GM19468 (cell line): ENCODE measurements around the gene METTL24.
"Not testable (repeated sequence)": the region's sequence is repeated elsewhere in the genome, so short reads cannot be mapped to it uniquely, and the experiment has no call there.

ENCODE experiments used
- ATAC-seq: cut with Tn5 transposase; IDR thresholded peaks from one replicate; pipeline ENCODE4 v1.9.1; 2021; ENCODE audit warnings: mild to moderate bottlenecking, moderate library complexity, moderate number of reproducible peaks; ENCODE audit not compliant: unreplicated experiment; ENCODE audit errors: extremely low read depth

METTL24 gene

DNA sequence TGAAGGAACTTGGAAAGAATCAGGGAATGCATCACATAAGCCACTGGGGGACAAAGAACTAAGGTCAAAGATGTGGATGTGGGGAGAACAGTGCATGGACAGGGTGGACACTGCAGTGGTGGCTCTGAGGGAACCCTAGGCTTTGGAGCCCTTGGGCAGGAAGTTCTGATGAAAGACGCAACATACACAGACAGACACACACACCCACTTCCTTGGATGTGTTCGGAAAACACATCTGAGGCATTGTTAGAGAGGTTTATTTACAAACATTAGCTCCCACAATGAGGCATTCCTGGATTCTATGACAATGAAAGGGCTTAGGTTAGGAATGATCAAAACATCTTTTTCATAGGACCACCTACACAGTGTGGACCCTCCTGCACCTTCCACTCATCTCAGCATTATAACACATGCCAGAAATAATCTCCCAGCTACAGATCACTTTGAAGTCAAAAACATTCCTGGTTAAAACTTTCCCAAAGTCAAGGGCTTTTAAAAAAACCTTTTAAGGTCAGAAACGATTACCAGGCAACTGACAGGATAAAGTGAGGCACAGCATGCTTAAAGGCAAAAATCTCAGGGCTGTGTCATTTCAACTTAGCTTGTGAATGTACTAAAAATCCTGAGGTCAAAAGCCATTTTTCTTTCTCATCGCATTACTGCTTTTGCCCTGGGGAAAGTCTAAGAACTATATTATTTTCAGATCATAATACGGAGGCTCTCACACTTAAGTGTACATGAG, 6.4 kb upstream of the METTL24 start:
- no peak for ATAC-seq

DNA sequence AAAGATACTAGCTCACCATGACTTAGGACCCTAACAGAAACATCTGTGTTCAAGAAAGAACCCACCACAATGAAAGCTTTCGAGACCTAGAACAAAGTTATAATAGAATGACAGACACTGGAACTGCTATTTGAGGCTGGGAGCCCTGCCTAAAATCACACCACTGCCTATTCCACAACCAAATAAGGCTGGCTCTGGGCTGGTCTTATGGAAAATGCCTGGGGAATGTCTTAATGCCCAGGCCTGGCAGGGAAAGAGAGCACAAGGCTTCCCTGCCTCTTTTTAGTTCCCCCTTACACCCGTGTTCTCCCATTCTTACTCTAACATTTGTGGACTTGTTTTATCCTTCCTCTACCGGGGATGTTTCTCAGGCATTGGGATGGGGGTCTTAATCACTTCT, 5.6 kb upstream of the METTL24 start:
- no peak for ATAC-seq

DNA sequence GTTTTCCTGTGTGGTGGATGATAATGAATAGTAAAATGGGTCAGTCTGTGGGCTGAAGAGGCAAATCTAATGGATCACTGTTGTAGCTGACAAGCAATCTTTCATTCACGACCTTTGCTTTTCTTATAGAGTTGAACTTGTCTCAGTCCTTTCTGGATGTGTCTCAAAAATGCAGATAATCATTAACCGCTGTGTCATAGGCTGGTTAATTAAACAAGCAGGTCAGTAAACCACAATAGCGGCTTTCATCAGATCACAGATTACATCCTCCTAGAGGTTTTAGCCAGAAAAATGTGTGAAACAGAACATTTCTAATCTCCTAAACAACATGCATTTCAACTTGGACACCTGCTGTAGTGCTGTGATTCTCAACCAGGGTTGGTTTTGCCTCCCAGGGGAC, 2.5 kb upstream of the METTL24 start:
- ATAC-seq = no peak

DNA sequence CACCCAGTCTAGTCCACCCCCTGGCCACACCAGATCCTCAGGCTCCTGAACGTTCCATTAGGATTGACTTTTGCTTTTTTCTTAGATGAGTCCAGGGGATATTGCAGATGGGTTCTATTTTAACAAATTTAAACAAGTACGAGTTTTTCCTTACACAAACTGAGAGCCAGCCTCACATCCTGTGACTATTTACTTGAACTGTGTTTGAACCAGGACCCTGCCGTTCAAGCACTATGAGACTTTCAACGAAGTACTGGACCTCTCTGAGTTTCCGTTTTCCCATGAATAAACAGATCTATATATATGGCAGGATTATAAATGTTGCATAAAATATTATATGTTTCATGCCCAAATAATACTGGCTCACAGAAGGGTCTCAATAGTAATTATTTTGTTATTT, 1.4 kb upstream of the METTL24 start:
- no peak for ATAC-seq

DNA sequence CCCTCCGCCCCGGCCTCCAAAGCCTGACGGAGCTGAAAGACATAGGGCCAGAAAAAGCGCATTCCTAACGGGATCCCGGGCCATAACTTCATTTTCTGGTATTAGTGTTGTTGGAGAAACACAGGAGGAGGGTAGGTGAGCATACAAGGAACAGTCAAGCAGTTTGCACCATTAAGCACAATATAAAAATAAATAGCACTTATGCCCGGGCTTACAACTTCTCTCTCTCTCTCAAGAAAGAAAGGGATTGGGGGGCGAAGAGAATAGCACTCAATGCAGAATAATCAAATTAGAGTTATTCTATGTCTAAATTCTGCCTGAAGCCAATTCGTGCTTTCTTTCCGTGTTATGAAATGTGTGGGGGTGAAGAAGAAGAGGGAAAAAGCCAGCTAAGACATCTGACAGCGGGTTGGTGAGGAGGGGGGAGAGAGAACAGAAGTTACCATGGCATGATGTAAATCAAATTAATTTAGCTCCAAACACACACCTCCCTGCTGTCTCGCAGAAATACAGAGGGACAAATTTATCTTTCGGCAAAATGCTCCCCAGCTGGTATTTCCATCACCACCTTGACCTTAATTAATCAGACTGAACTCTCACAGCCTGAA, 508 bp upstream of the METTL24 start:
- ATAC-seq = no peak

DNA sequence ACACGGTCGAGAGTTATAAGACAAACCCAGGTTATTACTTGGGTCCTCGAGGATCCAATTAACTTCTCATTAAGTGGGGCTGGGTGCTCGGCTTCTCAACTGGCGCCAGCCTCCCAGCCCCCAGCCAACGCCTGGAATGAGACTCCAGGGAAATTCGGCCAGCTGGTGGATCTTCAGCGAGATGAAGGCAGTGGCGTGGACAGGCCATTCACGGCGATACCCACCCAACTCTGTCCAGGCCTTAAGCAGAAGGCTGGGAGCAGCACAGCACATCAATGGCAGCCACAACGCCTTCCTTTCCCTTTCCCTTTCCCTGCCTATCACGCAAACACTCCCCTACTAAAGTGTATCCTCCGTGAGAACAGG, 868 bp downstream of the METTL24 start:
- ATAC-seq = no peak

DNA sequence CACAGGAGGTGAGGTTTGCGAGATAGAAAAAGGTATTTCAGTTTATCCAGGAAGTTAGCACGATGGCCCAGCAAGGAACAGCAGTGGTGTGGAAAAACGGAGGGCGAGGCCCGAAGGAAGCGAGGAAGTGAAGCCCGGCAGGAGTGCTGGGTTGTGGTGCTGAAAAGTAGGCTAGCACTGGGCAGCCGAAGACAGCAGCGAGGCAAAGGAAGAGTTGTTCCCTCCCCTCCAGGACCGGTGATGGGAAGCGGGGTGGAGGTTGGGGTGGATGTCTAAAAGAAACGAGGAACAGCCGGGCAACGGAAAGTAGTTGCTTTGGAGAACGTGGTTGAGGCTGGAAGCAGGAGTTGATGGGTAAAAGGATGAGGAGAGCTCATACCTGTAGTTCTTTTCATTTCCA, 1.4 kb downstream of the METTL24 start:
- ATAC-seq = no peak

DNA sequence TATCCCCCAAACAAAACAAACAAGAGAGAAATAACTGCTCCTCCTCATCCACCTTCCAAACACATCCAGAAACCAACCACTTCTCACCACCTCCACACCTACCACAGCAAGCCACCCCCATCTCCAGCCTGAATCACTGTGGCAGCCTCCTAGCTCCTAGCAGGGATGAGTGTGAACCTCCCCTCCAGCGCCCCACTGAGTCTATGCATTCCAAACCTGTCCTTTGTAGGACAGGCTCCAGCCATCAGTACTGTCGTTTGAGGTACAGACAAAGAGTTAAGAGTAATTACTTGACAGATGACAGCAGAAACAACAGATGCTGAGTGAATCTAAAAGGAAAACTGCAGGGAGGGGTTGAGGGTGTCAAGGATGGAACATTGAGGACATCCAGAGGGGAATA, 2.4 kb downstream of the METTL24 start:
- no peak for ATAC-seq

DNA sequence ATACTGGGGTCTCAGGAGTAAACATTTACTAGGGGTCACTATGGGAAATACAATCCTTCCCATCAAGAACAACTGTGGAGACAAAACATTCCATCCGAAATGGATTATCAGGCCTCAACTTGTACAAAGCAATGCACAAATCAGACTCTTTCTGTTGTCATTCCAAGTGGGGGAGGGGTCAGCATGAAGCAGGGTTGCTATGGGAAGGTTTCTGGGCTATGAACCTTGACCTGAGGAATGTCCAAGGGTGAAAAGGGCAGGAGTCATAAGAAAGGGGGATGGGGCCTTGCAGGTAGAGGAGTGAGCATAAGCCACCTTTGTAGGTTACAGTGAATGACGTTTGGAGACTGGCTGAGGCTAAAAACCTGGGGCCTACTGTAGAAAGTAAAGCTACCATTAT, 3.1 kb downstream of the METTL24 start:
- no peak for ATAC-seq

DNA sequence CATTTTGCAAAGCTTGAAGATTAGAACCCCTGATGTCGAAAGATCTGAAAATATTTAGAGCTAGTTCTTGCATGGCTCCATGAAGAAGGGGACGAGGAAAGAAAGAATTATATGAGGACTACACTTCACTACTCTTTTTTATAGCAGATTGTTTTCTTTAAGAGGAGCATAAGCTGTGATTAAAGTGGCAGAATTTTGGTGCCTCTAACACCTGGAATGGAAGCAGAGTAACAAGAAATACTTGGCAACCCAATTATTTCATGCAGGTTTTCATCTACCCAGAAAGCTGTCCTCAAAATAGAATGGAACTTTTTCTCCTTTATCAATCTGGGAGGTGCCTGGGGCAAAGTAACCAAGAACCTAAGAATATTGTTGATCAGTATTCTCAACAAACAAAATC, 4.0 kb downstream of the METTL24 start:
- no peak for ATAC-seq

DNA sequence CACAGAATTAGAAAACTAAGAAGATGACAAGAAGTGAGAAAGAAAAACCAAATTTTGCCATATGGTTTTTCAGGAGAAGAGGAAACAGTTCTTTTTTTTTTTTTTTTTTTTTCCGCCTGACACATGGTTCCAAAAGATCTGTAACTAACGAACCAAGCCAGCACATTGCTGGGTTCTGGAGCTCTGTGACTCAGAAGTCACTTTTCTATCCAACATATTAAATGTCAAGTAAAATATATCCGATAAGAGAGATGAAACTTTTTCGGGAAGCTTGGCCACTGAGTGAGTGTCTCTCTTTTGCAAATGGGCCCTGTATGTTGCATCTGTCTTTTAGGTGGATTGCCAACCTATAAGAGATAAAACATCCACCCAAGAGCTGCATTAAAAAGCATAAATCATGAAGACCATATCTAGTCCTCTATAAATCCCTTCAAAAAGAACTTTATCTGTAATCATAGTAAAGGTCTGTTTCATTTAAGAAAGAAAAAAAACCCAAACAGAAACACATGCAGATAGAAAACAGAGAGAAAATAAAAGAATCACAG, 4.6 kb downstream of the METTL24 start:
- no peak for ATAC-seq

DNA sequence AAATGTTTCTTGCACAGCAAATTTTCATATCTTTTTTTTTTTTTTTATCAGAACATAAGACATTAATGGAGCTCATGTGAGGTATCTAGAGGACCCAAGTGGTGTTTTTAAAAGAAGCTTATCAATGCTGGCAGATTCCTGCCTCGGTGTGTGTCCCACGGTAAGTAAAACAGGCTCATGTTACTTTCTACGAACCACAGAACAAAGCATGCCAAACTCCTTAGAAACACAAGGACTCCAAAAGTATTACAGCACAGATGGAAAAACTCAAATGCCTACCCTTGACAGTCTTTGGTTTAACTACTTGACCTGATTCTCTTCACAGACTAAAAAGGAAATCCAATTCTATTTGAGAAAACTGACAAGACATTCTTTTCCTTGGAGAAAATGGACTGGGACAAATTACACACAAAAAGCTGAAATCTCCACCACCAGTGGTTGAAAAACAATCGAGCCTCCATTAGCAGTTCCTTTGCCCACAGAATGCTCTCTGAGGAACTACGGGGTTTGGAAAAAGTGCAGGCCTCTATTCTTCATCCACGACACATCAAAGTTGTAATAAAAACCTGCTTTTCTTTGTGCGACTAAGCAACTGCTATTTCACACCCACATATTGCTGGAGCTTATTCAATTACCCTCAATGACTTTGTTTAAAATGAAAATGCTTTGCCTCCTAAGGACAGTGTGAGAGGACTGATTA, 5.4 kb downstream of the METTL24 start:
- no peak for ATAC-seq

DNA sequence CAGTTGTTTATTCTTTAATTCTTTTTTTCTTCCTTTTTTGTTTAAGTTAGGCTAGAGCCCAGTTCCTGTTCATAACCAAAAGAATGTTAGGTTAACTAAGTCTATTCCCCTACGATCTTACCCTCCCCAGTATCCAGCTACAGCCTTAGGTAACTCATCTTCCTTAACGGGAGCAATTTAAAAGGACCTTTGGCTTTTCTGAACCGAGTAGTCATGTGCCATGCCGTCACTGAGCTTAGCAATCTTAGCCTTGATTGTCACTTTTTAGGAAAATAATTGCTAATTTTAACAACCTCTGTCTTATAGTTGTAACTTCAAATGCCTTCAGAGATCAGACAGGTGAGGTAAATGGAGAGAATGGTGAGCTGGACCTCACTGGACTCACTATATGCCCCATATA, 6.2 kb downstream of the METTL24 start:
- ATAC-seq = no peak

DNA sequence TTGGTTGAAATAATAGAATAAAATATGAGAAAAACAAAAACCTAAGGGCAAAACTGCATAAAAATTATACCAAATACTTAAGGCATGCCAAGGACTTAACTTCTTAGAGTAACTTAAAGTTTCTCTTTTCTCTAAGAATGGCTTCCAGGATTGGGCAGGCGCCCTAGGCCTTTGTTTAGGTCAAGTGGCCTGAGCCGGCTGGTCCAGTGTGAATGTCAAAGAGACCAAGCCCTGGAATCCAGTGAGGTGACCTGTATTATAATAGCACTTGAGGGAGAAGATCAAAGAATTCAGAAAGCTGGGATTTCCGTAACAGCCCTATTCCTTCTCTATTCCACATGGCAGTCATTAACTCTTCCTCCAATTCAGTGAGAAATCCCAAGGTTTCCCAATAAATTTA, 6.6 kb downstream of the METTL24 start:
- ATAC-seq = no peak

DNA sequence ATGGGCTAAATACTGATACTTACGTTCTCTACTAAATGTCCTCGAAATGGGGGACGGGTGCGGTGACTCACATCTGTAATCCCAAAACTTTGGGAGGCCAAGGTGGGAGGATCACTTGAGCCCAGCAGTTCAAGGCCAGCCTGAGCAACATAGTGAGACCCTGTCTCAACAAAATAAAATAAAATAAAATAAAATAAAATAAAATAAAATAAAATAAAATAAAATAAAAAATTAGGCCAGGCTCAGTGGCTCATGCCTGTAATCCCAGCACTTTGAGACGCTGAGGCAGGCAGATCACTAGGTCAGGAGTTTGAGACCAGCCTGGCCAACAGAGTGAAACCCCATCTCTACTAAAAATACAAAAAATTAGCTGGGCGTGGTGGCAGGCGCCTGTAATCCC, 7.6 kb downstream of the METTL24 start:
- ATAC-seq = not testable (repeated sequence)

DNA sequence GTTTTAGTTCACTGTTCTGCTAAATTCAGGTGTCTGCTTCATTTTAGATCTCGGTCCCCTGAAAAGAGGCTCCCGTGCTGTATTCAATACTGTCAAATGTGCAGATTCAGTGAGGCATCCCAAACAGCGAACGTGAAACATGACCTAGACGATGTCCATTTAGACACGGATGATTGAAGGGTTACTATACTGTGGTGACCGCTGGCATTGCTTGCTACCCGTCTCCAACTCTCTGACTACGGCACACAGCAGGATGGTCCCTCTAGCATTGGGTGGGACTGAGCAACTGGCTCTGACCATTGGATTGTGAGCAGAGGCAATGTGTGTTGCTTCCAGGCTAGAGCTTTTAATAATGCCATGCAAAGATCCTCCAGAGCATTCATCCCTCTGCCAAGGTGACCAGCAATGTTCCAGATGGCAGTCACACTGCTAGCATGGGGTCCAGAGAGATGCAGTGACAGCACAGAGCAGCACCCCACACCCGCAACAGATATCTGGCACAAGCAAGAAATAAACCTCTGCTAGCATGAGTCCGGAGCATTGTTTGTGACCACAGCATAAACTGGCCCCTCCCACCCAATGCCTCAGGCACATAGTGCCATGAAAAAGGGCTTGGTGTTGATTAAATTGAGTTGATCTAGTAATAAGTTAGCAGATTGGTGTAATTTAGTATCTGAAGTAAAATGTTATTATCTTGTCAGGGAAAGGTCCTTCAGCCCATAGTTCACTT, 9.0 kb downstream of the METTL24 start:
- no peak for ATAC-seq

DNA sequence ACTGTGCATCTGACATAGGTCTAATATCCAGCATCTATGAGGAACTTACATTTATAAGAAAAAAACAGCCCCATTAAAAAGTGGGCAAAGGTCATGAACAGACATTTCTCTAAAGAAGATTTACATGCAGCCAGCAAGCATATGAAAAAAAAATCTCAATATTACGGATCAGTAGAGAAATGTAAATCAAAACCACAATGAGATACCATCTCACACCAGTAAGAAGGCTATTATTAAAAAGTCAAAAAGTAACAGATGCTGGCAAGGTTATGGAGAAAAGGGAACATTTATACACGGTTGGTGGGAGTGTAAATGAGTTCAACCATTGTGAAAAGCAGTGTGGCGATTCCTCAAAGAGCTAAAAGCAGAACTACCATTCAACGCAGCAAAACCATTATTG, 13.1 kb downstream of the METTL24 start:
- ATAC-seq = no peak

DNA sequence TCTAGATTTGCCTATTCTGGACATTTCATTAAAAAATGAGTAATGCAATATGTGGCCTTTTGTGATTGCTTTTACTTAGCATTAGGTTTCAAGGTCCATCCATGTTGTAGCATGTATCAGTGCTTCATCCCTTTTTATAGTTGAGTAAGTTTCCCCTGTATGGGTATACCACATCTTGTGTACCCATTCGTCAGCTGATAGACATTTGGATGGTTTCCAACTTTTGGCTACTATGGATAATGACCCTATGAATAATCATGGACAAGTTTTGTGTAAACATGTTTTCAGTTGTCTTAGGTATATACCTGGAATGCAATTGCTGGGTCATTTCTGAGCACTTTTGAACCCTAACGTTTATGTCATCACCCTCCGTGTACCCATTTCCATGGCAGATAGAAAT, 15.4 kb downstream of the METTL24 start:
- no peak for ATAC-seq

DNA sequence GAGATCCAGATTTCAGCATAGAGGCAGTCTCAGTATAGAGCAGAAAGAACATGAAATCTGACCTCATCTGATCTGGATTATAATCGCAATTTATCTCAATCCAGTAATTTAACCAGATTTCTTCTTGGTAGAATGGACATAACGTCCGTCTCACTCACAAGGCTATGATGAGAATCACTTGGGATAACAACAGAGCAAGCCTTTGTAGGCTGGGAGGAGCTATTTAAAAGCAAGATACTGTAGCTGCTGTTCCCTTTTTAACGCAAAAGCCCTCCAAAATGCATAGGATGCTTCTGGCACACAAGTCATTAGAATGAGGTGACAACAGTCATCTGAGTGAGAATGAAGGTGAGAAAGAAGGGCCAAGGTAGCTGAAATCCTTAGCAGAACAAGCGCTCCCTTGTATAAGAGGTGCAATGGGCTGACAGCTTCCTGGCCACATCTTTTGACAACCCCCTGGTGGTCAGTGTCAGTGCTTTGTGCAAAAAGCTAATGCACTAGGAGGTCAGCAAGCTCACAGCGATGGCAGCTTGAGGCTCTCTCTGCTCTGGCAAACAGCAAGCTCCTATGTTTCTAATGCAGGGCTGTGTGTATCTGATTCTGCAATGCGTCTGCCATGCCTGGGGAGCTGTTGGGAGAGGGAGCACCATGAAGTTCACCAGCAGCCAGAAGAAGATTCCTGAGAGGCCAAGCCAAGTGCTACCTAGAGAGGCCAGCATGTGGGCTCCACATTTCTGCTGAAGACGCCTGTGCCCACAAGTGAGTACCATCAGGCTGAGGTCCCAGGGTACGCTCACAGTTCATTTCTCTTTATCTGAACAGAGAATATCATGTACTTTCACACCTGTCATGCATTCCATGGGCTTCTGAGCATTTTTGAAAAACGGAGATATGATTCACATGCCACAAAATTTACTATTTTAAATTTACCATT, 16.2 kb downstream of the METTL24 start:
- ATAC-seq = no peak

DNA sequence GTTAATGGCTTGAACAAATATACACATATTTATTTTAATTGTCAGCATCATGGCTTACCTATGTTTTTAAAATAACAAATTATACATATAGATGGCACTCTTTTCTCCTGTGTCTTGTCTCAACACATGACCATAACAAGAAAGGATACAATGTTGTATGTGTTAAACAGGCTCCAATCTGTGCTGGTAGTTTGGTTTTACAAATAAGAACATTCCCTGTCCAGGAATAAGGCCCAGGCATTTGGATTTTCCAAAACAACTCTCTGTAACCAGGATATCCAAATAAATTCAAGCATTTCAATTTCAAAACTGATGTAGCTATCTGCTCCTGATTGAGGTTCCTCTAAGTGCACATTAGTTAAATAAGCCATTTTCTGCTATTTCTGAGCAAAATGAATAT, 17.1 kb downstream of the METTL24 start:
- ATAC-seq = no peak
